H1 (cell line): ENCODE data around the gene MYOM1. TPM values are rescaled to one million over a fixed set of nuclear protein-coding genes. Genes with fewer than 3 reads are reported as not detected.

Experiments used
- CTCF ChIA-PET: fragments of 300-600 bp; sonication (Branson Sonifier 250); formaldehyde crosslinking; loops from one replicate; lab custom pipeline; 2021; ENCODE audit not compliant: partially characterized antibody; lab: Charles Lee
- POLR2A ChIA-PET: fragments of 300-600 bp; sonication (Branson Sonifier 250); formaldehyde crosslinking; loops from one replicate; lab custom pipeline; 2021; ENCODE audit warnings: inconsistent platforms; ENCODE audit not compliant: partially characterized antibody; lab: Charles Lee
- DNase-seq, 2 experiments: peaks; one replicate each; pipeline versions ENCODE4 v3.0.0 to v3.0.0-alpha.2; 2010 to 2022; ENCODE audit warnings: low spot score in 2 of 2, low read depth in 1 of 2, mixed read lengths in 1 of 2
- FAIRE-seq: peaks from 2 replicates; lab custom pipeline; 2011; peaks lifted over from hg19 to GRCh38; lab: Jason Lieb, UNC
- H2AFZ ChIP-seq: 2 replicates; pipeline ENCODE4 v1.8.1; 2012; ENCODE audit warnings: low read length, inconsistent platforms
- H2AK5ac ChIP-seq: 2 replicates; pipeline ENCODE4 v1.6.1; 2013; ENCODE audit warnings: low read depth, low read length
- H2BK120ac ChIP-seq: replicated peaks from 2 replicates; pipeline ENCODE3; 2013; ENCODE audit warnings: low read depth, low read length, inconsistent platforms
- H2BK12ac ChIP-seq: 2 replicates; pipeline ENCODE4 v1.6.1; 2013; ENCODE audit warnings: low read depth, low read length
- H2BK15ac ChIP-seq: 2 replicates; pipeline ENCODE4 v1.6.1; 2013; ENCODE audit warnings: low read length
- H2BK20ac ChIP-seq: 2 replicates; pipeline ENCODE4 v1.6.1; 2013; ENCODE audit warnings: low read length
- H2BK5ac ChIP-seq: 2 replicates; pipeline ENCODE4 v1.6.1; 2013; ENCODE audit warnings: low read depth, low read length
- H3K14ac ChIP-seq: 2 replicates; pipeline ENCODE4 v1.6.1; 2013; ENCODE audit warnings: inconsistent platforms; ENCODE audit not compliant: insufficient read length
- H3K18ac ChIP-seq: 2 replicates; pipeline ENCODE4 v1.6.1; 2013; ENCODE audit warnings: low read length; ENCODE audit errors: extremely low read depth
- H3K23ac ChIP-seq: 2 replicates; pipeline ENCODE4 v1.6.1; 2013; ENCODE audit warnings: inconsistent platforms; ENCODE audit not compliant: insufficient read length
- H3K23me2 ChIP-seq: 2 replicates; pipeline ENCODE4 v1.6.1; 2013; ENCODE audit warnings: low read depth, low read length
- H3K27ac ChIP-seq: 2 replicates; pipeline ENCODE4 v1.6.1; 2011; ENCODE audit warnings: low read depth, low read length, inconsistent platforms
- H3K27me3 ChIP-seq, 4 experiments: replicated peaks in 1 of 4; 1 replicate in 1 of 4; 2 replicates in 3 of 4; pipeline versions ENCODE4 v1.6.1 to v1.8.1; 2011 to 2013; ENCODE audit warnings: low read length in 3 of 4, mild to moderate bottlenecking in 3 of 4, inconsistent platforms in 2 of 4, mixed read lengths in 2 of 4, moderate library complexity in 1 of 4; ENCODE audit not compliant: control insufficient read depth in 3 of 4, insufficient read depth in 3 of 4; ENCODE audit errors: extremely low read depth in 1 of 4
- H3K36me3 ChIP-seq, 4 experiments: 2 replicates each; pipeline versions ENCODE4 v1.6.1 to v1.8.1; 2011 to 2013; ENCODE audit warnings: mild to moderate bottlenecking in 4 of 4, low read length in 3 of 4, moderate library complexity in 2 of 4, control low read depth in 1 of 4, inconsistent platforms in 1 of 4; ENCODE audit not compliant: insufficient read depth in 4 of 4, control insufficient read depth in 2 of 4
- H3K4ac ChIP-seq: replicated peaks from 2 replicates; pipeline ENCODE3; 2013; ENCODE audit warnings: low read length, low read depth, mixed read lengths, inconsistent platforms; ENCODE audit not compliant: insufficient read length
- H3K4me1 ChIP-seq, 4 experiments: replicated peaks in 1 of 4; 1 replicate in 1 of 4; 2 replicates in 3 of 4; pipeline versions ENCODE4 v1.6.1 to v1.8.1; 2011 to 2013; ENCODE audit warnings: low read length in 3 of 4, inconsistent platforms in 2 of 4, mixed read lengths in 1 of 4; ENCODE audit not compliant: insufficient read depth in 4 of 4, control insufficient read depth in 3 of 4
- H3K4me2 ChIP-seq, 2 experiments: 2 replicates each; pipeline versions ENCODE4 v1.6.1 to v1.8.1; 2011 to 2013; ENCODE audit warnings: low read depth in 2 of 2, low read length in 2 of 2, control low read depth in 1 of 2, inconsistent platforms in 1 of 2, mild to moderate bottlenecking in 1 of 2; ENCODE audit not compliant: insufficient read depth in 1 of 2
- H3K4me3 ChIP-seq, 4 experiments: fragments of 200-600, 300-600 bp in 1 of 4; sonication (generic), shearing (Covaris generic), sonication (Bioruptor Twin) in 1 of 4; 2 replicates each; pipeline versions ENCODE4 v1.5.1 to v1.8.1; 2011 to 2016; ENCODE audit warnings: low read length in 4 of 4, low read depth in 3 of 4, control low read depth in 2 of 4, inconsistent platforms in 2 of 4, mild to moderate bottlenecking in 2 of 4, mixed read lengths in 1 of 4, moderate library complexity in 1 of 4; ENCODE audit not compliant: insufficient read depth in 2 of 4; ENCODE audit errors: extremely low read depth in 1 of 4
- H3K56ac ChIP-seq: replicated peaks from 2 replicates; pipeline ENCODE3; 2013; ENCODE audit warnings: low read depth, mild to moderate bottlenecking, mixed read lengths, low read length, inconsistent platforms; ENCODE audit not compliant: insufficient read length
- H3K79me1 ChIP-seq: 2 replicates; pipeline ENCODE4 v1.6.1; 2013; ENCODE audit warnings: low read depth, low read length, control low read depth
- H3K79me2 ChIP-seq, 2 experiments: 2 replicates each; pipeline versions ENCODE4 v1.6.1 to v1.8.1; 2012 to 2013; ENCODE audit warnings: low read length in 2 of 2, mild to moderate bottlenecking in 2 of 2, inconsistent platforms in 1 of 2; ENCODE audit not compliant: insufficient read depth in 2 of 2, control insufficient read depth in 1 of 2
- H3K9ac ChIP-seq, 4 experiments: replicated peaks in 1 of 4; 1 replicate in 1 of 4; 2 replicates in 3 of 4; pipeline versions ENCODE4 v1.6.1 to v1.8.1; 2011 to 2013; ENCODE audit warnings: low read depth in 3 of 4, low read length in 3 of 4, control low read depth in 2 of 4, mild to moderate bottlenecking in 2 of 4, moderate library complexity in 2 of 4, inconsistent platforms in 1 of 4; ENCODE audit errors: extremely low read depth in 1 of 4
- H3K9me3 ChIP-seq, 2 experiments: 2 replicates each; pipeline versions ENCODE4 v1.6.1 to v1.8.1; 2012 to 2013; ENCODE audit warnings: mild to moderate bottlenecking in 2 of 2, moderate library complexity in 2 of 2, control low read depth in 1 of 2, inconsistent platforms in 1 of 2, low read depth in 1 of 2, low read length in 1 of 2, mixed read lengths in 1 of 2; ENCODE audit not compliant: insufficient read depth in 2 of 2
- H4K20me1 ChIP-seq, 2 experiments: replicated peaks in 1 of 2; 2 replicates each; pipeline versions ENCODE3 to v1.8.1; 2011 to 2013; ENCODE audit warnings: inconsistent platforms in 2 of 2, low read length in 2 of 2, mild to moderate bottlenecking in 1 of 2; ENCODE audit not compliant: insufficient read depth in 2 of 2, control insufficient read depth in 1 of 2
- H4K5ac ChIP-seq: 2 replicates; pipeline ENCODE4 v1.6.1; 2013; ENCODE audit warnings: low read length, low read depth, mixed read lengths, inconsistent platforms; ENCODE audit not compliant: insufficient read length
- H4K8ac ChIP-seq: 2 replicates; pipeline ENCODE4 v1.8.0; 2013; ENCODE audit warnings: mild to moderate bottlenecking, moderate library complexity, low read length, inconsistent platforms; ENCODE audit not compliant: insufficient read depth; ENCODE audit errors: extremely low read depth
- H4K91ac ChIP-seq: replicated peaks from 2 replicates; pipeline ENCODE3; 2013; ENCODE audit warnings: low read length, mixed read lengths, inconsistent platforms; ENCODE audit not compliant: insufficient read length
- CBX8 ChIP-seq: fragments of 300-800, 300-1000 bp; sonication (generic); IDR thresholded peaks from 2 replicates; pipeline ENCODE4 v1.7.1; 2016; ENCODE audit warnings: low read depth, low read length, borderline replicate concordance
- CTCF ChIP-seq, 3 experiments: IDR thresholded peaks; 1 replicate in 2 of 3; 2 replicates in 1 of 3; pipeline versions ENCODE4 v1.5.1 to v1.6.1; 2011; ENCODE audit warnings: low read length in 3 of 3, mild to moderate bottlenecking in 3 of 3, inconsistent platforms in 2 of 3, low read depth in 1 of 3, moderate library complexity in 1 of 3; ENCODE audit not compliant: insufficient read depth in 1 of 3; ENCODE audit errors: control extremely low read depth in 1 of 3
- GABPA ChIP-seq: IDR thresholded peaks from 2 replicates; pipeline ENCODE4 v1.6.1; 2011; ENCODE audit warnings: mild to moderate bottlenecking, low read length, moderate library complexity, borderline replicate concordance; ENCODE audit not compliant: insufficient read depth
- GTF2F1 ChIP-seq: IDR thresholded peaks from 2 replicates; pipeline ENCODE4 v1.6.1; 2012; ENCODE audit warnings: low read depth, low read length, improper control_type of control experiment, borderline replicate concordance
- HDAC6 ChIP-seq: IDR thresholded peaks from one replicate; pipeline ENCODE4 v1.7.1; 2012; ENCODE audit warnings: low read depth, mild to moderate bottlenecking, inconsistent platforms, low read length, moderate library complexity
- KDM4A ChIP-seq: IDR thresholded peaks from one replicate; pipeline ENCODE4 v1.7.1; 2012; ENCODE audit warnings: low read depth, mild to moderate bottlenecking, moderate library complexity, low read length, inconsistent platforms; ENCODE audit not compliant: severe bottlenecking
- KDM5A ChIP-seq: fragments of 200-600 bp; IDR thresholded peaks from 2 replicates; pipeline ENCODE4 v1.7.1; 2012; ENCODE audit warnings: mild to moderate bottlenecking, low read length, inconsistent platforms, mixed read lengths
- RNF2 ChIP-seq: fragments of 200-900, 300-1000 bp; sonication (generic); IDR thresholded peaks from 2 replicates; pipeline ENCODE4 v1.7.1; 2016; ENCODE audit warnings: borderline replicate concordance, low read depth, mild to moderate bottlenecking, antibody characterized with exemption, low read length; ENCODE audit not compliant: poor library complexity, severe bottlenecking; ENCODE audit errors: missing control alignments
- SIX5 ChIP-seq: IDR thresholded peaks from 2 replicates; pipeline ENCODE4 v1.6.1; 2011; ENCODE audit warnings: mild to moderate bottlenecking, low read depth, low read length
- TAF1 ChIP-seq: IDR thresholded peaks from 2 replicates; pipeline ENCODE4 v1.6.1; 2011; ENCODE audit warnings: mild to moderate bottlenecking, low read depth, low read length
- ZNF274 ChIP-seq: IDR thresholded peaks from 2 replicates; pipeline ENCODE4 v1.7.0; 2012; ENCODE audit warnings: low read length, borderline replicate concordance; ENCODE audit errors: extremely low read depth
- WGBS, 2 experiments: shearing (Covaris generic) in 1 of 2; methylation state at CpG; one replicate each; pipeline versions ENCODE4 v1.1.6 to v1.1.7; 2013 to 2015; ENCODE audit warnings: low lambda C conversion rate in 2 of 2, mixed read lengths in 2 of 2, inconsistent platforms in 1 of 2, low coverage in 1 of 2, missing lambda C conversion rate in 1 of 2; ENCODE audit not compliant: insufficient replicate concordance in 2 of 2, insufficient coverage in 1 of 2, insufficient read length in 1 of 2; ENCODE audit errors: extremely low coverage in 1 of 2, missing lambda C conversion rate in 1 of 2; 5-methylcytosine and 5-hydroxymethylcytosine counted together
- polyA plus RNA-seq, 7 experiments: library from polyadenylated mRNA; depleted of rRNA in 3 of 7; stranded (reverse) in 5 of 7; unstranded in 2 of 7; fragments of >200 nt in 5 of 7; fragments of 200-250 nt in 2 of 7; gene quantifications; 1 replicate in 5 of 7; 2 replicates in 1 of 7; 4 replicates in 1 of 7; pipeline versions ENCODE4 v1.2.1 to v1.2.3, GENCODE V29; 2011 to 2013; ENCODE audit warnings: missing spikeins in 2 of 7, mixed read lengths in 2 of 7
- total RNA-seq: library from RNA; stranded (reverse); fragmentation: NEBNext Ultra II Directional; extraction: Animal tissue kit (Norgen Biotek cat#: 25700); gene quantifications from 2 replicates; pipeline ENCODE4 v1.2.1, GENCODE V29; 2021

Gene MYOM1
- total and polyA plus RNA-seq, 2 of the 8 experiments (the other 6 are each of a cell fraction or from before 2014, with no cell fraction given) = 0.06 to 0.32 TPM

GRCh38 chr18:3048820-3049349 lies 170.9 kb downstream of the MYOM1 start:
- Histone ChIP-seq H3K18ac (no peak overlapping the region), H3K4me3 (no peak overlapping the region), H3K56ac (no peak overlapping the region), H2AFZ (no peak overlapping the region), H3K9me3 (0 out of 4 replicates have a peak, but pooled peaks cover 0 to 4% of the 10 kb centered on the region in 2 experiments), H2BK12ac (no peak overlapping the region), H3K4me2 (no peak overlapping the region), H4K8ac (no peak overlapping the region), H2BK120ac (no peak overlapping the region), H3K23me2 (no peaks in the 10 kb centered on the region), H4K5ac (no peak overlapping the region), H3K14ac (no peak overlapping the region), H2BK5ac (no peak overlapping the region), H2AK5ac (no peak overlapping the region), H3K4ac (no peak overlapping the region), H3K36me3 (no peaks in the 10 kb centered on the region), H3K79me2 (no peaks in the 10 kb centered on the region), H3K23ac (no peak overlapping the region), H3K27me3 (no peaks in the 10 kb centered on the region), H3K79me1 (no peaks in the 10 kb centered on the region), H4K20me1 (no peaks in the 10 kb centered on the region), H2BK20ac (no peak overlapping the region), H3K27ac (no peak overlapping the region), H2BK15ac (no peak overlapping the region), H3K9ac (no peak overlapping the region), H3K4me1 (no peaks in the 10 kb centered on the region), H4K91ac (no peak overlapping the region)
- CTCF ChIA-PET = interaction anchor here (0.9 to 3.3 kb wide), 2 partner anchors 14 to 17 kb away, joined by 3 to 14 read pairs; no protein-coding TSS in a partner anchor
- no peak for DNase-seq
- WGBS, 2 experiments = 100% methylated on average over 3 of the region's 3 CpGs; no CpG with 5 or more reads in 1 of the 2 experiments
- no peak for FAIRE-seq
- POLR2A ChIA-PET = no interaction called here
- TF ChIP-seq ZNF274 (no peak), CTCF (IDR thresholded peaks at IDR 0.05; ENCODE audit: control extremely low read depth in 1 of 3, insufficient read depth in 1 of 3, low read depth in 1 of 3, low read length in 3 of 3) (no peak), KDM5A (no peak), TAF1 (no peak), SIX5 (no peak), GTF2F1 (no peak), RNF2 (no peak), KDM4A (no peak), GABPA (no peak), HDAC6 (no peak), CBX8 (no peak)
